H1 (cell line): Measurements from ENCODE around the gene RPS5. TPM values are rescaled to one million over a fixed set of nuclear protein-coding genes. Genes with fewer than 3 reads are reported as not detected.

Experiments
- CTCF ChIA-PET: fragments of 300-600 bp; sonication (Branson Sonifier 250); formaldehyde crosslinking; loops from one replicate; lab custom pipeline; 2021; ENCODE audit not compliant: partially characterized antibody; lab: Charles Lee
- POLR2A ChIA-PET: fragments of 300-600 bp; sonication (Branson Sonifier 250); formaldehyde crosslinking; loops from one replicate; lab custom pipeline; 2021; ENCODE audit warnings: inconsistent platforms; ENCODE audit not compliant: partially characterized antibody; lab: Charles Lee
- DNase-seq, 2 experiments: peaks; one replicate each; pipeline versions ENCODE4 v3.0.0 to v3.0.0-alpha.2; 2010 to 2022; ENCODE audit warnings: low spot score in 2 of 2, low read depth in 1 of 2, mixed read lengths in 1 of 2
- FAIRE-seq: peaks from 2 replicates; lab custom pipeline; 2011; peaks lifted over from hg19 to GRCh38; lab: Jason Lieb, UNC
- H2AFZ ChIP-seq: 2 replicates; pipeline ENCODE4 v1.8.1; 2012; ENCODE audit warnings: low read length, inconsistent platforms
- H2AK5ac ChIP-seq: 2 replicates; pipeline ENCODE4 v1.6.1; 2013; ENCODE audit warnings: low read depth, low read length
- H2BK120ac ChIP-seq: replicated peaks from 2 replicates; pipeline ENCODE3; 2013; ENCODE audit warnings: low read depth, low read length, inconsistent platforms
- H2BK12ac ChIP-seq: 2 replicates; pipeline ENCODE4 v1.6.1; 2013; ENCODE audit warnings: low read depth, low read length
- H2BK15ac ChIP-seq: 2 replicates; pipeline ENCODE4 v1.6.1; 2013; ENCODE audit warnings: low read length
- H2BK20ac ChIP-seq: 2 replicates; pipeline ENCODE4 v1.6.1; 2013; ENCODE audit warnings: low read length
- H2BK5ac ChIP-seq: 2 replicates; pipeline ENCODE4 v1.6.1; 2013; ENCODE audit warnings: low read depth, low read length
- H3K14ac ChIP-seq: 2 replicates; pipeline ENCODE4 v1.6.1; 2013; ENCODE audit warnings: inconsistent platforms; ENCODE audit not compliant: insufficient read length
- H3K18ac ChIP-seq: 2 replicates; pipeline ENCODE4 v1.6.1; 2013; ENCODE audit warnings: low read length; ENCODE audit errors: extremely low read depth
- H3K23ac ChIP-seq: 2 replicates; pipeline ENCODE4 v1.6.1; 2013; ENCODE audit warnings: inconsistent platforms; ENCODE audit not compliant: insufficient read length
- H3K23me2 ChIP-seq: 2 replicates; pipeline ENCODE4 v1.6.1; 2013; ENCODE audit warnings: low read depth, low read length
- H3K27ac ChIP-seq: 2 replicates; pipeline ENCODE4 v1.6.1; 2011; ENCODE audit warnings: low read depth, low read length, inconsistent platforms
- H3K27me3 ChIP-seq, 4 experiments: replicated peaks in 1 of 4; 1 replicate in 1 of 4; 2 replicates in 3 of 4; pipeline versions ENCODE4 v1.6.1 to v1.8.1; 2011 to 2013; ENCODE audit warnings: low read length in 3 of 4, mild to moderate bottlenecking in 3 of 4, inconsistent platforms in 2 of 4, mixed read lengths in 2 of 4, moderate library complexity in 1 of 4; ENCODE audit not compliant: control insufficient read depth in 3 of 4, insufficient read depth in 3 of 4; ENCODE audit errors: extremely low read depth in 1 of 4
- H3K36me3 ChIP-seq, 4 experiments: 2 replicates each; pipeline versions ENCODE4 v1.6.1 to v1.8.1; 2011 to 2013; ENCODE audit warnings: mild to moderate bottlenecking in 4 of 4, low read length in 3 of 4, moderate library complexity in 2 of 4, control low read depth in 1 of 4, inconsistent platforms in 1 of 4; ENCODE audit not compliant: insufficient read depth in 4 of 4, control insufficient read depth in 2 of 4
- H3K4ac ChIP-seq: replicated peaks from 2 replicates; pipeline ENCODE3; 2013; ENCODE audit warnings: low read length, low read depth, mixed read lengths, inconsistent platforms; ENCODE audit not compliant: insufficient read length
- H3K4me1 ChIP-seq, 4 experiments: replicated peaks in 1 of 4; 1 replicate in 1 of 4; 2 replicates in 3 of 4; pipeline versions ENCODE4 v1.6.1 to v1.8.1; 2011 to 2013; ENCODE audit warnings: low read length in 3 of 4, inconsistent platforms in 2 of 4, mixed read lengths in 1 of 4; ENCODE audit not compliant: insufficient read depth in 4 of 4, control insufficient read depth in 3 of 4
- H3K4me2 ChIP-seq, 2 experiments: 2 replicates each; pipeline versions ENCODE4 v1.6.1 to v1.8.1; 2011 to 2013; ENCODE audit warnings: low read depth in 2 of 2, low read length in 2 of 2, control low read depth in 1 of 2, inconsistent platforms in 1 of 2, mild to moderate bottlenecking in 1 of 2; ENCODE audit not compliant: insufficient read depth in 1 of 2
- H3K4me3 ChIP-seq, 4 experiments: fragments of 200-600, 300-600 bp in 1 of 4; sonication (generic), shearing (Covaris generic), sonication (Bioruptor Twin) in 1 of 4; 2 replicates each; pipeline versions ENCODE4 v1.5.1 to v1.8.1; 2011 to 2016; ENCODE audit warnings: low read length in 4 of 4, low read depth in 3 of 4, control low read depth in 2 of 4, inconsistent platforms in 2 of 4, mild to moderate bottlenecking in 2 of 4, mixed read lengths in 1 of 4, moderate library complexity in 1 of 4; ENCODE audit not compliant: insufficient read depth in 2 of 4; ENCODE audit errors: extremely low read depth in 1 of 4
- H3K56ac ChIP-seq: replicated peaks from 2 replicates; pipeline ENCODE3; 2013; ENCODE audit warnings: low read depth, mild to moderate bottlenecking, mixed read lengths, low read length, inconsistent platforms; ENCODE audit not compliant: insufficient read length
- H3K79me1 ChIP-seq: 2 replicates; pipeline ENCODE4 v1.6.1; 2013; ENCODE audit warnings: low read depth, low read length, control low read depth
- H3K79me2 ChIP-seq, 2 experiments: 2 replicates each; pipeline versions ENCODE4 v1.6.1 to v1.8.1; 2012 to 2013; ENCODE audit warnings: low read length in 2 of 2, mild to moderate bottlenecking in 2 of 2, inconsistent platforms in 1 of 2; ENCODE audit not compliant: insufficient read depth in 2 of 2, control insufficient read depth in 1 of 2
- H3K9ac ChIP-seq, 4 experiments: replicated peaks in 1 of 4; 1 replicate in 1 of 4; 2 replicates in 3 of 4; pipeline versions ENCODE4 v1.6.1 to v1.8.1; 2011 to 2013; ENCODE audit warnings: low read depth in 3 of 4, low read length in 3 of 4, control low read depth in 2 of 4, mild to moderate bottlenecking in 2 of 4, moderate library complexity in 2 of 4, inconsistent platforms in 1 of 4; ENCODE audit errors: extremely low read depth in 1 of 4
- H3K9me3 ChIP-seq, 2 experiments: 2 replicates each; pipeline versions ENCODE4 v1.6.1 to v1.8.1; 2012 to 2013; ENCODE audit warnings: mild to moderate bottlenecking in 2 of 2, moderate library complexity in 2 of 2, control low read depth in 1 of 2, inconsistent platforms in 1 of 2, low read depth in 1 of 2, low read length in 1 of 2, mixed read lengths in 1 of 2; ENCODE audit not compliant: insufficient read depth in 2 of 2
- H4K20me1 ChIP-seq, 2 experiments: replicated peaks in 1 of 2; 2 replicates each; pipeline versions ENCODE3 to v1.8.1; 2011 to 2013; ENCODE audit warnings: inconsistent platforms in 2 of 2, low read length in 2 of 2, mild to moderate bottlenecking in 1 of 2; ENCODE audit not compliant: insufficient read depth in 2 of 2, control insufficient read depth in 1 of 2
- H4K5ac ChIP-seq: 2 replicates; pipeline ENCODE4 v1.6.1; 2013; ENCODE audit warnings: low read length, low read depth, mixed read lengths, inconsistent platforms; ENCODE audit not compliant: insufficient read length
- H4K8ac ChIP-seq: 2 replicates; pipeline ENCODE4 v1.8.0; 2013; ENCODE audit warnings: mild to moderate bottlenecking, moderate library complexity, low read length, inconsistent platforms; ENCODE audit not compliant: insufficient read depth; ENCODE audit errors: extremely low read depth
- H4K91ac ChIP-seq: replicated peaks from 2 replicates; pipeline ENCODE3; 2013; ENCODE audit warnings: low read length, mixed read lengths, inconsistent platforms; ENCODE audit not compliant: insufficient read length
- BACH1 ChIP-seq: IDR thresholded peaks from 2 replicates; pipeline ENCODE4 v1.6.1; 2012; ENCODE audit warnings: low read length, improper control_type of control experiment
- CHD2 ChIP-seq: IDR thresholded peaks from 2 replicates; pipeline ENCODE4 v1.6.1; 2012; ENCODE audit warnings: low read length, improper control_type of control experiment
- CTBP2 ChIP-seq: IDR thresholded peaks from 2 replicates; pipeline ENCODE4 v1.7.0; 2011; ENCODE audit warnings: borderline replicate concordance, mild to moderate bottlenecking, moderate library complexity, mixed read lengths, low read length; ENCODE audit not compliant: insufficient read depth, insufficient read length
- EP300 ChIP-seq, 2 experiments: IDR thresholded peaks; 1 replicate in 1 of 2; 2 replicates in 1 of 2; pipeline ENCODE4 v1.6.1; 2011 to 2012; ENCODE audit warnings: low read depth in 2 of 2, low read length in 2 of 2, mild to moderate bottlenecking in 2 of 2, borderline replicate concordance in 1 of 2, inconsistent platforms in 1 of 2, moderate library complexity in 1 of 2
- HDAC2 ChIP-seq, 2 experiments: fragments of 300-600 bp in 1 of 2; sonication (generic) in 1 of 2; IDR thresholded peaks; 2 replicates each; pipeline ENCODE4 v1.6.1; 2011 to 2012; ENCODE audit warnings: low read depth in 2 of 2, low read length in 2 of 2, mild to moderate bottlenecking in 2 of 2, moderate library complexity in 2 of 2, borderline replicate concordance in 1 of 2, inconsistent platforms in 1 of 2
- KDM1A ChIP-seq: fragments of 200-600, 300-600 bp; sonication (generic); IDR thresholded peaks from 2 replicates; pipeline ENCODE4 v1.7.1; 2016; ENCODE audit warnings: mild to moderate bottlenecking, low read length, borderline replicate concordance
- MAFK ChIP-seq: IDR thresholded peaks from 2 replicates; pipeline ENCODE4 v1.6.1; 2012; ENCODE audit warnings: low read depth, mild to moderate bottlenecking, improper control_type of control experiment, low read length
- NRF1 ChIP-seq: IDR thresholded peaks from 2 replicates; pipeline ENCODE4 v1.6.1; 2011; ENCODE audit warnings: mild to moderate bottlenecking, low read depth, low read length, improper control_type of control experiment
- PHF8 ChIP-seq: fragments of 200-600 bp; sonication (generic); conservative IDR thresholded peaks from 2 replicates; pipeline ENCODE4 v1.7.1; 2012; ENCODE audit warnings: low read depth, mild to moderate bottlenecking, inconsistent platforms, low read length, moderate library complexity
- POU5F1 ChIP-seq: IDR thresholded peaks from 2 replicates; pipeline ENCODE4 v1.6.1; 2011; ENCODE audit warnings: low read depth, mild to moderate bottlenecking, low read length, moderate library complexity
- SRF ChIP-seq: IDR thresholded peaks from 2 replicates; pipeline ENCODE4 v1.6.1; 2011; ENCODE audit warnings: mild to moderate bottlenecking, low read depth, low read length, moderate library complexity
- TAF7 ChIP-seq: optimal IDR thresholded peaks from 2 replicates; pipeline ENCODE3; 2011; ENCODE audit warnings: low read depth, mild to moderate bottlenecking, inconsistent platforms, low read length, moderate library complexity, borderline replicate concordance
- TEAD4 ChIP-seq: IDR thresholded peaks from 2 replicates; pipeline ENCODE4 v1.6.1; 2012; ENCODE audit warnings: low read depth, low read length, inconsistent platforms, mixed read lengths
- WGBS, 2 experiments: shearing (Covaris generic) in 1 of 2; methylation state at CpG; one replicate each; pipeline versions ENCODE4 v1.1.6 to v1.1.7; 2013 to 2015; ENCODE audit warnings: low lambda C conversion rate in 2 of 2, mixed read lengths in 2 of 2, inconsistent platforms in 1 of 2, low coverage in 1 of 2, missing lambda C conversion rate in 1 of 2; ENCODE audit not compliant: insufficient replicate concordance in 2 of 2, insufficient coverage in 1 of 2, insufficient read length in 1 of 2; ENCODE audit errors: extremely low coverage in 1 of 2, missing lambda C conversion rate in 1 of 2; 5-methylcytosine and 5-hydroxymethylcytosine counted together
- polyA plus RNA-seq, 7 experiments: library from polyadenylated mRNA; depleted of rRNA in 3 of 7; stranded (reverse) in 5 of 7; unstranded in 2 of 7; fragments of >200 nt in 5 of 7; fragments of 200-250 nt in 2 of 7; gene quantifications; 1 replicate in 5 of 7; 2 replicates in 1 of 7; 4 replicates in 1 of 7; pipeline versions ENCODE4 v1.2.1 to v1.2.3, GENCODE V29; 2011 to 2013; ENCODE audit warnings: missing spikeins in 2 of 7, mixed read lengths in 2 of 7
- total RNA-seq: library from RNA; stranded (reverse); fragmentation: NEBNext Ultra II Directional; extraction: Animal tissue kit (Norgen Biotek cat#: 25700); gene quantifications from 2 replicates; pipeline ENCODE4 v1.2.1, GENCODE V29; 2021

The RPS5 gene
- total and polyA plus RNA-seq, 2 of the 8 experiments (the other 6 are each of a cell fraction or from before 2014, with no cell fraction given) = 1,557 to 5,731 TPM

DNA sequence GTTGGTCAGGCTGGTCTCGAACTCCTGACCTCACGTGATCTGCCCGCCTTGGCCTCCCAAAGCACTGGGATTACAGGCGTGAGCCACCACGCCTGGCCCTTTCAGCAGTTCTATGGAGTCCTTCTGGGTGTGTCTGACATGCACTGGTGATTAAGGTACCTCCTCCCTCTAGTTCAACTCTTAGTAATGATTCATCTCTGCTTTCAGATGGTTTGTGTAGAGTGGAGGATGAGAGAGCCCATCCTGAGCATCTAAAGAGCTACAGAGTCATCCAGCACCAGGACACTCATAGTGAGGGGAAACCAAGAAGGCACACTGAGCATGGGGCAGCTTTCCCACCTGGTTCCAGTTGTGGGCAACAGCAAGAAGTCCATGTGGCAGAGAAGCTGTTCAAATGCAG lies 29.5 kb downstream of the RPS5 start:
- H3K27me3 ChIP-seq = no peaks in the 10 kb centered on the region
- H3K36me3 ChIP-seq = peaks cover 0 to 14% (median 6%) of the 10 kb centered on the region in 4 experiments; a peak in 4 of 8 replicates
- 97% methylated on average over 5 of the region's 5 CpGs; no CpG with 5 or more reads in 1 of the 2 experiments for WGBS, 2 experiments
- TF ChIP-seq MAFK (no peak), KDM1A (no peak), SRF (no peak), PHF8 (no peak), TAF7 (no peak), CTBP2 (no peak), BACH1 (no peak), HDAC2 (IDR thresholded peaks at IDR 0.05; ENCODE audit: borderline replicate concordance in 1 of 2, low read depth in 2 of 2, low read length in 2 of 2) (no peak), CHD2 (no peak), NRF1 (no peak), EP300 (IDR thresholded peaks at IDR 0.05; ENCODE audit: borderline replicate concordance in 1 of 2, low read depth in 2 of 2, low read length in 2 of 2) (no peak), POU5F1 (no peak), TEAD4 (no peak)

More for the DNA sequence above, 29.5 kb downstream of the RPS5 start:
- H3K9me3 ChIP-seq = peaks cover 6 to 7% of the 10 kb centered on the region in 2 experiments; a peak in 2 of 4 replicates
- no peak overlapping the region for H3K27ac ChIP-seq
- no peaks in the 10 kb centered on the region for H3K79me1 ChIP-seq
- H2BK5ac ChIP-seq = no peak overlapping the region
- no peak for FAIRE-seq
- H3K4me1 ChIP-seq = no peaks in the 10 kb centered on the region
- no peak overlapping the region for H2BK20ac ChIP-seq
- DNase-seq = no peak
- no peak overlapping the region for H2BK15ac ChIP-seq
- H3K18ac ChIP-seq = no peak overlapping the region
- H3K4ac ChIP-seq = no peak overlapping the region
- no peak overlapping the region for H3K4me2 ChIP-seq
- H2BK12ac ChIP-seq = no peak overlapping the region
- H3K79me2 ChIP-seq = no peaks in the 10 kb centered on the region
- H2AK5ac ChIP-seq = no peak overlapping the region
- H4K91ac ChIP-seq = no peak overlapping the region
- CTCF ChIA-PET = interaction anchor here (1.1 to 1.3 kb wide), 2 partner anchors 15 to 51 kb away, joined by 3 read pairs; no protein-coding TSS in a partner anchor
- H3K23me2 ChIP-seq = no peaks in the 10 kb centered on the region
- no peak overlapping the region for H2AFZ ChIP-seq
- H4K20me1 ChIP-seq = no peaks in the 10 kb centered on the region
- no peak overlapping the region for H3K56ac ChIP-seq
- no peak overlapping the region for H4K5ac ChIP-seq
- POLR2A ChIA-PET = interaction anchor here (1.6 to 2.1 kb wide), 3 partner anchors 21 to 54 kb away, joined by 4 to 8 read pairs (median 5); partner anchors contain the start of genes RNF225 and ZNF497
- H4K8ac ChIP-seq = no peak overlapping the region
- H2BK120ac ChIP-seq = no peak overlapping the region
- H3K14ac ChIP-seq = no peak overlapping the region
- H3K4me3 ChIP-seq = no peak overlapping the region
- H3K9ac ChIP-seq = no peak overlapping the region
- H3K23ac ChIP-seq = no peak overlapping the region
